Measurements from ENCODE around the gene C1orf87.

The C1orf87 gene

DNA sequence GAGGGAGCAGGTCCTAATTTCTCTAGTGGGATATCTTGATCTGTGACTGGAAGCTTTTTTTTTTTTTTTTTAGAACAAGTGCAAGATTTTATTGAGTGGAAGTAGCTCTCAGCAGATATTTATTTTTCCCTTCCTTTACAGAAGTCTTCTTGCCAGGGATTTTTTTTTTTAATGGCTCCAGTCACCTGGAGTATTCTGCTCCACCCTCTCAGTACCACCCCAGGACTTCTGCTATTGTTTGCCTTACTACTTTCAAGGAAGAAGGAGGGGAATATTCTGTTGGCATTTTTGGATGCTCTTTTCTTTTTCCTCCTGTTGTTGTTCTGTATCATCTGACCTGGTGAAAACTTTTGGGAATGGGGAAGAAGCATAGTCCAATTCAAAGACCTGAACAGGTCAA, 123.9 kb downstream of the C1orf87 start:
- no peak for TF ChIP-seq CTCF (IDR thresholded peaks at IDR 0.05; ENCODE audit: extremely low read depth, missing control alignments)
- DNase-seq (ENCODE audit: low spot score) = no peak

GRCh38 chr1:59948990-59949389, 124.6 kb downstream of the C1orf87 start:
- DNase-seq (ENCODE audit: low spot score) = no peak
- TF ChIP-seq CTCF (IDR thresholded peaks at IDR 0.05; ENCODE audit: extremely low read depth, missing control alignments) = no peak

DNA sequence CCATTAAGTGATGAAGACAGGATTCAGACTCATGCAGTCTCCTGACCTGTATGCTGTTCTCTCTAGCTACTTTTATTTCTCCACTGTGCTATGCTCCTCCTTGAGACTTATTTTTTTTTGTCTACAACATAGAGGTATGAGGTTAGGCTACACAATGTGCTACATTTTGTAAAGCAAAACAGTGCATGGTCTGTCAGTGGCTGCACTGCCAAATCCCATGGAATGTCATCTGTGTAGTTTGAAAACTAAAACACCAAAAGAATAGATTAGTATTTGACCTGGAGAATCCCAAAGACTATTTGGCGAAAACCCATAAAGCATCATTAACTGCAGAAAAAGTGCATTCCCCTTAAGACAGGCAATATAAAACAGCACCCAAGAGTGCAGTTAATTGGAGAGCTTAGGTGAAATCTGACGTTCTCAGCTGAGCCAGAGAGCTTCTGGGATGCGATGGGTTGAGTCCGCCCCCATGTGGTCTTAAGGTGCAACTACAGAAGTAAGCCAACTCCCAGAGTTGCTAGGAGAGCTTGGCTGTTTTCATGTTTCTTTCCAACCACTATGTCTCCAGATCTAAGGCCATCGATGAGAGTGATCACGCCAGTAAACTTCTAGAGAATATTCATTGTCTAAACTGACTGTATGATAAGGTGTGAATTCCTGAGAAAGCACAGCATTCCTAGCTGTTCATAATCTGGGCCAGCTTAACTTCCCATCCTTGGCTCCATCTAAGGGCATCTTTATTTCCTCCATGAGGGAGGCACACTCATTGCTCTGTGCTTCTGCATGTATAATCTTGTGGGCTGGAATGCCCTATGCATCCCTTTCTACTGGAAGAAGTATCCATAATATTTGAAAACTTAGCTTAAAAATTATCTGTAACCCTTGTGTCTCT, 126.3 kb downstream of the C1orf87 start:
- peak; percentile 75 for DNase-seq (ENCODE audit: low spot score)
- TF ChIP-seq CTCF (IDR thresholded peaks at IDR 0.05; ENCODE audit: extremely low read depth, missing control alignments) = peak; percentile 69

- TF ChIP-seq CTCF (IDR thresholded peaks at IDR 0.05; ENCODE audit: extremely low read depth, missing control alignments) = no peak
- DNase-seq (ENCODE audit: low spot score) = no peak
Measured at GRCh38 chr1:59945790-59946189, 127.8 kb downstream of the C1orf87 start.
